ENCODE results near the gene PIGO.

GRCh38 chr9:35054185-35054835 is 42.1 kb downstream of the PIGO start:
- TF ChIP-seq OSR1 (CRISPR knock-in tag; IDR thresholded peaks at IDR 0.05) (no peak), POU6F1 (CRISPR knock-in tag; IDR thresholded peaks at IDR 0.05; ENCODE audit: borderline replicate concordance, low read depth) (no peak), ZNF565 (CRISPR knock-in tag; conservative IDR thresholded peaks at IDR 0.05; ENCODE audit: low read depth) (no peak), TCF4 (CRISPR knock-in tag; IDR thresholded peaks at IDR 0.05; ENCODE audit: borderline replicate concordance) (no peak), ZNF70 (CRISPR knock-in tag; IDR thresholded peaks at IDR 0.05) (no peak), ZFP30 (CRISPR knock-in tag; IDR thresholded peaks at IDR 0.05) (no peak), GLIS3 (CRISPR knock-in tag; IDR thresholded peaks at IDR 0.05) (no peak), PPARA (CRISPR knock-in tag; IDR thresholded peaks at IDR 0.05; ENCODE audit: borderline replicate concordance) (no peak)
